ENCODE results near the gene ART5. TPM values are rescaled to one million over a fixed set of nuclear protein-coding genes. Genes with fewer than 3 reads are reported as not detected.
"Not testable (repeated sequence)": the region's sequence is repeated elsewhere in the genome, so short reads cannot be mapped to it uniquely, and the experiment has no call there.

The ART5 gene
- total and polyA plus RNA-seq, 9 of the 15 experiments (the other 6 are each of a cell fraction or from before 2014, with no cell fraction given): 0.08 to 0.59 (median 0.33) TPM

DNA sequence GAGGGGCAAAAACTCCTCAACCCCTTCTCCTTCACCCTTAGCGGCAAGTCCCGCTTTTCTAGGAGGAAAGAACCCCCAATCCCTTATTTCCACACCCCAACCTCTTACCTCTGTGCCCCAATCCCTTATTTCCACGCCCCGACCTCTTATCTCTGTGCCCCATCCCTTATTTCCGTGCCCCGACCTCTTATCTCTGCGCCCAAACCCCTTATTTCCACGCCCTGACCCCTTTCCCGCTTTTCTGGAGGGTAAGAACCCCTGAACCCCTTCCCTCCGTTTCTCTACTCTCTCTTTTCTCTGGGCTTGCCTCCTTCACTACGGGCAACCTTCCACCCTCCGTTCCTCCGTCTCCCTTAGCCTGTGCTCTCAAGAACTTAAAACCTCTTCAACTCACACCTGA lies 7.1 kb upstream of the ART5 start (continued):
- TF ChIP-seq, protein P1, sequence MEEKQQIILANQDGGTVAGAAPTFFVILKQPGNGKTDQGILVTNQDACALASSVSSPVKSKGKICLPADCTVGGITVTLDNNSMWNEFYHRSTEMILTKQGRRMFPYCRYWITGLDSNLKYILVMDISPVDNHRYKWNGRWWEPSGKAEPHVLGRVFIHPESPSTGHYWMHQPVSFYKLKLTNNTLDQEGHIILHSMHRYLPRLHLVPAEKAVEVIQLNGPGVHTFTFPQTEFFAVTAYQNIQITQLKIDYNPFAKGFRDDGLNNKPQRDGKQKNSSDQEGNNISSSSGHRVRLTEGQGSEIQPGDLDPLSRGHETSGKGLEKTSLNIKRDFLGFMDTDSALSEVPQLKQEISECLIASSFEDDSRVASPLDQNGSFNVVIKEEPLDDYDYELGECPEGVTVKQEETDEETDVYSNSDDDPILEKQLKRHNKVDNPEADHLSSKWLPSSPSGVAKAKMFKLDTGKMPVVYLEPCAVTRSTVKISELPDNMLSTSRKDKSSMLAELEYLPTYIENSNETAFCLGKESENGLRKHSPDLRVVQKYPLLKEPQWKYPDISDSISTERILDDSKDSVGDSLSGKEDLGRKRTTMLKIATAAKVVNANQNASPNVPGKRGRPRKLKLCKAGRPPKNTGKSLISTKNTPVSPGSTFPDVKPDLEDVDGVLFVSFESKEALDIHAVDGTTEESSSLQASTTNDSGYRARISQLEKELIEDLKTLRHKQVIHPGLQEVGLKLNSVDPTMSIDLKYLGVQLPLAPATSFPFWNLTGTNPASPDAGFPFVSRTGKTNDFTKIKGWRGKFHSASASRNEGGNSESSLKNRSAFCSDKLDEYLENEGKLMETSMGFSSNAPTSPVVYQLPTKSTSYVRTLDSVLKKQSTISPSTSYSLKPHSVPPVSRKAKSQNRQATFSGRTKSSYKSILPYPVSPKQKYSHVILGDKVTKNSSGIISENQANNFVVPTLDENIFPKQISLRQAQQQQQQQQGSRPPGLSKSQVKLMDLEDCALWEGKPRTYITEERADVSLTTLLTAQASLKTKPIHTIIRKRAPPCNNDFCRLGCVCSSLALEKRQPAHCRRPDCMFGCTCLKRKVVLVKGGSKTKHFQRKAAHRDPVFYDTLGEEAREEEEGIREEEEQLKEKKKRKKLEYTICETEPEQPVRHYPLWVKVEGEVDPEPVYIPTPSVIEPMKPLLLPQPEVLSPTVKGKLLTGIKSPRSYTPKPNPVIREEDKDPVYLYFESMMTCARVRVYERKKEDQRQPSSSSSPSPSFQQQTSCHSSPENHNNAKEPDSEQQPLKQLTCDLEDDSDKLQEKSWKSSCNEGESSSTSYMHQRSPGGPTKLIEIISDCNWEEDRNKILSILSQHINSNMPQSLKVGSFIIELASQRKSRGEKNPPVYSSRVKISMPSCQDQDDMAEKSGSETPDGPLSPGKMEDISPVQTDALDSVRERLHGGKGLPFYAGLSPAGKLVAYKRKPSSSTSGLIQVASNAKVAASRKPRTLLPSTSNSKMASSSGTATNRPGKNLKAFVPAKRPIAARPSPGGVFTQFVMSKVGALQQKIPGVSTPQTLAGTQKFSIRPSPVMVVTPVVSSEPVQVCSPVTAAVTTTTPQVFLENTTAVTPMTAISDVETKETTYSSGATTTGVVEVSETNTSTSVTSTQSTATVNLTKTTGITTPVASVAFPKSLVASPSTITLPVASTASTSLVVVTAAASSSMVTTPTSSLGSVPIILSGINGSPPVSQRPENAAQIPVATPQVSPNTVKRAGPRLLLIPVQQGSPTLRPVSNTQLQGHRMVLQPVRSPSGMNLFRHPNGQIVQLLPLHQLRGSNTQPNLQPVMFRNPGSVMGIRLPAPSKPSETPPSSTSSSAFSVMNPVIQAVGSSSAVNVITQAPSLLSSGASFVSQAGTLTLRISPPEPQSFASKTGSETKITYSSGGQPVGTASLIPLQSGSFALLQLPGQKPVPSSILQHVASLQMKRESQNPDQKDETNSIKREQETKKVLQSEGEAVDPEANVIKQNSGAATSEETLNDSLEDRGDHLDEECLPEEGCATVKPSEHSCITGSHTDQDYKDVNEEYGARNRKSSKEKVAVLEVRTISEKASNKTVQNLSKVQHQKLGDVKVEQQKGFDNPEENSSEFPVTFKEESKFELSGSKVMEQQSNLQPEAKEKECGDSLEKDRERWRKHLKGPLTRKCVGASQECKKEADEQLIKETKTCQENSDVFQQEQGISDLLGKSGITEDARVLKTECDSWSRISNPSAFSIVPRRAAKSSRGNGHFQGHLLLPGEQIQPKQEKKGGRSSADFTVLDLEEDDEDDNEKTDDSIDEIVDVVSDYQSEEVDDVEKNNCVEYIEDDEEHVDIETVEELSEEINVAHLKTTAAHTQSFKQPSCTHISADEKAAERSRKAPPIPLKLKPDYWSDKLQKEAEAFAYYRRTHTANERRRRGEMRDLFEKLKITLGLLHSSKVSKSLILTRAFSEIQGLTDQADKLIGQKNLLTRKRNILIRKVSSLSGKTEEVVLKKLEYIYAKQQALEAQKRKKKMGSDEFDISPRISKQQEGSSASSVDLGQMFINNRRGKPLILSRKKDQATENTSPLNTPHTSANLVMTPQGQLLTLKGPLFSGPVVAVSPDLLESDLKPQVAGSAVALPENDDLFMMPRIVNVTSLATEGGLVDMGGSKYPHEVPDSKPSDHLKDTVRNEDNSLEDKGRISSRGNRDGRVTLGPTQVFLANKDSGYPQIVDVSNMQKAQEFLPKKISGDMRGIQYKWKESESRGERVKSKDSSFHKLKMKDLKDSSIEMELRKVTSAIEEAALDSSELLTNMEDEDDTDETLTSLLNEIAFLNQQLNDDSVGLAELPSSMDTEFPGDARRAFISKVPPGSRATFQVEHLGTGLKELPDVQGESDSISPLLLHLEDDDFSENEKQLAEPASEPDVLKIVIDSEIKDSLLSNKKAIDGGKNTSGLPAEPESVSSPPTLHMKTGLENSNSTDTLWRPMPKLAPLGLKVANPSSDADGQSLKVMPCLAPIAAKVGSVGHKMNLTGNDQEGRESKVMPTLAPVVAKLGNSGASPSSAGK (IDR thresholded peaks at IDR 0.05): peak; percentile 4; the same call in 1 of the 2 replicates
- 0 out of 2 replicates have a peak, but pooled peaks have one; percentile 15 for TF ChIP-seq CTBP1 (IDR thresholded peaks at IDR 0.05; ENCODE audit: borderline replicate concordance)
- TF ChIP-seq, protein P2, sequence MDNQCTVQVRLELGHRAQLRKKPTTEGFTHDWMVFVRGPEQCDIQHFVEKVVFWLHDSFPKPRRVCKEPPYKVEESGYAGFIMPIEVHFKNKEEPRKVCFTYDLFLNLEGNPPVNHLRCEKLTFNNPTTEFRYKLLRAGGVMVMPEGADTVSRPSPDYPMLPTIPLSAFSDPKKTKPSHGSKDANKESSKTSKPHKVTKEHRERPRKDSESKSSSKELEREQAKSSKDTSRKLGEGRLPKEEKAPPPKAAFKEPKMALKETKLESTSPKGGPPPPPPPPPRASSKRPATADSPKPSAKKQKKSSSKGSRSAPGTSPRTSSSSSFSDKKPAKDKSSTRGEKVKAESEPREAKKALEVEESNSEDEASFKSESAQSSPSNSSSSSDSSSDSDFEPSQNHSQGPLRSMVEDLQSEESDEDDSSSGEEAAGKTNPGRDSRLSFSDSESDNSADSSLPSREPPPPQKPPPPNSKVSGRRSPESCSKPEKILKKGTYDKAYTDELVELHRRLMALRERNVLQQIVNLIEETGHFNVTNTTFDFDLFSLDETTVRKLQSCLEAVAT (IDR thresholded peaks at IDR 0.05): 0 out of 4 replicates have a peak, but pooled peaks of 1 of the 2 experiments have one; percentile 7
- peak; percentile 53 for TF ChIP-seq CBFA2T3 (IDR thresholded peaks at IDR 0.05)
- 0 out of 2 replicates have a peak, but pooled peaks have one; percentile 20 for TF ChIP-seq TOE1 (IDR thresholded peaks at IDR 0.05; ENCODE audit: borderline replicate concordance)
- not testable (repeated sequence) for TF ChIP-seq TOE1 (CRISPR knock-in tag; IDR thresholded peaks at IDR 0.05; ENCODE audit: borderline replicate concordance, low read depth)
- 0 out of 2 replicates have a peak, but pooled peaks have one; percentile 31 for TF ChIP-seq NCOR1 (IDR thresholded peaks at IDR 0.05)
